ENCODE results near the gene NPS. TPM values are rescaled to one million over a fixed set of nuclear protein-coding genes. Genes with fewer than 3 reads are reported as not detected.

NPS gene
- total RNA-seq, 1 experiment from 2014 or later: not detected

- TF ChIP-seq AFF4 (CRISPR knock-in tag; IDR thresholded peaks at IDR 0.05; ENCODE audit: borderline replicate concordance) (no peak), NFYB (CRISPR knock-in tag; conservative IDR thresholded peaks at IDR 0.05; ENCODE audit: low read depth) (no peak), PREB (CRISPR knock-in tag; IDR thresholded peaks at IDR 0.05; ENCODE audit: borderline replicate concordance) (no peak)
These were observed 13.2 kb upstream of the NPS start (continued) for GRCh38 chr10:127535802-127536515.

- Mint-ChIP-seq H3K4me1 (no peaks in the 10 kb centered on the region), H3K27ac (no peak overlapping the region), H3K27me3 (ENCODE audit: low read depth) (no peaks in the 10 kb centered on the region), H3K9me3 (peaks cover 8% of the 10 kb centered on the region; the same call in 1 of the 2 replicates), H3K4me3 (no peak overlapping the region), H3K36me3 (no peaks in the 10 kb centered on the region)
- CTCF ChIA-PET: interaction anchor here (1.0 kb wide), 1 partner anchor 28 kb away, joined by 3 read pairs; no protein-coding TSS in a partner anchor
- POLR2A ChIA-PET: no interaction called here
- no peak for TF ChIP-seq PRRX2 (CRISPR knock-in tag; IDR thresholded peaks at IDR 0.05)
- no peak for TF ChIP-seq RORB (CRISPR knock-in tag; IDR thresholded peaks at IDR 0.05)
- TF ChIP-seq CBFB (CRISPR knock-in tag; IDR thresholded peaks at IDR 0.05; ENCODE audit: low read depth): no peak
- TF ChIP-seq ZNF416 (CRISPR knock-in tag; IDR thresholded peaks at IDR 0.05): no peak
- no peak for TF ChIP-seq TP53 (CRISPR knock-in tag; IDR thresholded peaks at IDR 0.05)
- no peak for TF ChIP-seq NR3C1 (CRISPR knock-in tag; conservative IDR thresholded peaks at IDR 0.05; ENCODE audit: low read depth)
- no peak for TF ChIP-seq GTF2I (CRISPR knock-in tag; conservative IDR thresholded peaks at IDR 0.05)
- no peak for TF ChIP-seq SP1 (CRISPR knock-in tag; conservative IDR thresholded peaks at IDR 0.05)
- TF ChIP-seq TEAD4 (CRISPR knock-in tag; IDR thresholded peaks at IDR 0.05): no peak
- TF ChIP-seq ZNF121 (CRISPR knock-in tag; IDR thresholded peaks at IDR 0.05): no peak
- TF ChIP-seq TEAD1 (CRISPR knock-in tag; IDR thresholded peaks at IDR 0.05): no peak
- TF ChIP-seq ESRRA (CRISPR knock-in tag; IDR thresholded peaks at IDR 0.05; ENCODE audit: borderline replicate concordance): no peak
- no peak for TF ChIP-seq AR (CRISPR knock-in tag; IDR thresholded peaks at IDR 0.05)
- no peak for TF ChIP-seq CREB1 (CRISPR knock-in tag; IDR thresholded peaks at IDR 0.05)
- no peak for TF ChIP-seq ZNF396 (CRISPR knock-in tag; IDR thresholded peaks at IDR 0.05; ENCODE audit: borderline replicate concordance)
- no peak for DNase-seq (ENCODE audit: low spot score)
- ATAC-seq: no peak
These were observed 11.9 kb upstream of the NPS start for GRCh38 chr10:127536972-127537760.

Data from WTC11 (cell line).